Thymus (tissue), 11 donors: ENCODE measurements around the gene GNAQ. TPM values are rescaled to one million over a fixed set of nuclear protein-coding genes. Genes with fewer than 3 reads are reported as not detected.
"Not testable (repeated sequence)": the region's sequence is repeated elsewhere in the genome, so short reads cannot be mapped to it uniquely, and the experiment has no call there.

ENCODE experiments used
- DNase-seq, 9 donors: peaks; one replicate each; pipeline ENCODE4 v3.0.0-alpha.2; 2013; ENCODE audit warnings: low spot score in 9 of 9, low read depth in 6 of 9, missing footprints in 1 of 9
- H3K27ac ChIP-seq, 2 donors: one replicate each; pipeline ENCODE4 v1.5.1; 2013; ENCODE audit warnings: control low read depth in 1 of 2, low read depth in 1 of 2, low read length in 1 of 2, mild to moderate bottlenecking in 1 of 2, moderate library complexity in 1 of 2
- H3K27me3 ChIP-seq, 2 donors: one replicate each; pipeline ENCODE4 v1.5.1; 2013; ENCODE audit warnings: low read length in 1 of 2; ENCODE audit not compliant: control insufficient read depth in 2 of 2, insufficient read depth in 1 of 2
- H3K36me3 ChIP-seq, 2 donors: one replicate each; pipeline ENCODE4 v1.5.1; 2013; ENCODE audit warnings: low read length in 1 of 2, mild to moderate bottlenecking in 1 of 2, moderate library complexity in 1 of 2; ENCODE audit not compliant: control insufficient read depth in 2 of 2, insufficient read depth in 2 of 2
- H3K4me1 ChIP-seq, 2 donors: one replicate each; pipeline ENCODE4 v1.5.1; 2013; ENCODE audit warnings: low read length in 2 of 2; ENCODE audit not compliant: control insufficient read depth in 2 of 2, insufficient read depth in 2 of 2
- H3K4me3 ChIP-seq, 2 donors: one replicate each; pipeline ENCODE4 v1.5.1; 2013; ENCODE audit warnings: low read length in 2 of 2, control low read depth in 1 of 2, mild to moderate bottlenecking in 1 of 2
- H3K9me3 ChIP-seq, 2 donors: one replicate each; pipeline ENCODE4 v1.5.1; 2013; ENCODE audit warnings: low read length in 1 of 2, mild to moderate bottlenecking in 1 of 2; ENCODE audit not compliant: control insufficient read depth in 2 of 2, insufficient read depth in 1 of 2
- WGBS: extraction: QIAGEN DNeasy Blood & Tissue Kit; methylation state at CpG from one replicate; pipeline ENCODE4 v1.1.7; 2013; 5-methylcytosine and 5-hydroxymethylcytosine counted together
- polyA plus RNA-seq: library from polyadenylated mRNA; stranded (reverse); fragments of 200-250 nt; gene quantifications from one replicate; pipeline ENCODE4 v1.2.3, GENCODE V29; 2013
- total RNA-seq: library from RNA; stranded (reverse); fragments of 120-200 nt; gene quantifications from one replicate; pipeline ENCODE4 v1.2.4, GENCODE V29; 2013
- donor health status: healthy.

Gene GNAQ
- total and polyA plus RNA-seq, 2 donors: 18.7 to 23.5 TPM

GRCh38 chr9:77702521-77703390 lies 328.9 kb downstream of the GNAQ start:
- not testable (repeated sequence) for DNase-seq, H3K27ac ChIP-seq, H3K4me3 ChIP-seq, H3K4me1 ChIP-seq, H3K27me3 ChIP-seq, H3K36me3 ChIP-seq, H3K9me3 ChIP-seq
- 99% methylated on average over 52 of the region's 52 CpGs for WGBS

GRCh38 chr9:77697238-77697984 lies 334.2 kb downstream of the GNAQ start:
- Histone ChIP-seq H3K4me3 (no peak overlapping the region), H3K36me3 (no peaks in the 10 kb centered on the region), H3K27me3 (no peaks in the 10 kb centered on the region), H3K4me1 (no peaks in the 10 kb centered on the region), H3K27ac (no peak overlapping the region), H3K9me3 (no peaks in the 10 kb centered on the region)
- DNase-seq: no peak
- 97% methylated on average over 1 of the region's 1 CpG for WGBS

- H3K4me3 ChIP-seq, DNase-seq, H3K9me3 ChIP-seq, H3K27ac ChIP-seq, H3K27me3 ChIP-seq, H3K4me1 ChIP-seq, H3K36me3 ChIP-seq: not testable (repeated sequence)
- WGBS: 96% methylated on average over 3 of the region's 3 CpGs
Measured at GRCh38 chr9:77690723-77691122, 340.9 kb downstream of the GNAQ start.

GRCh38 chr9:77690119-77690518 lies 341.5 kb downstream of the GNAQ start:
- H3K36me3 ChIP-seq, H3K9me3 ChIP-seq, DNase-seq, H3K4me3 ChIP-seq, H3K4me1 ChIP-seq, H3K27me3 ChIP-seq, H3K27ac ChIP-seq: not testable (repeated sequence)
- 77% methylated on average over 3 of the region's 3 CpGs for WGBS

- 95% methylated on average over 11 of the region's 11 CpGs for WGBS
- not testable (repeated sequence) for H3K4me3 ChIP-seq, H3K9me3 ChIP-seq, DNase-seq, H3K4me1 ChIP-seq, H3K36me3 ChIP-seq, H3K27ac ChIP-seq, H3K27me3 ChIP-seq
Measured at GRCh38 chr9:77687737-77688136, 343.9 kb downstream of the GNAQ start.

GRCh38 chr9:77680581-77680980 lies 351.0 kb downstream of the GNAQ start:
- no peaks in the 10 kb centered on the region for H3K36me3 ChIP-seq
- 92% methylated on average over 5 of the region's 5 CpGs for WGBS
- H3K27ac ChIP-seq: no peak overlapping the region
- H3K4me3 ChIP-seq: no peak overlapping the region
- no peaks in the 10 kb centered on the region for H3K9me3 ChIP-seq
- no peak for DNase-seq
- H3K4me1 ChIP-seq: no peaks in the 10 kb centered on the region
- no peaks in the 10 kb centered on the region for H3K27me3 ChIP-seq

GRCh38 chr9:77679661-77680368 lies 351.8 kb downstream of the GNAQ start:
- no peak overlapping the region for H3K27ac ChIP-seq
- H3K9me3 ChIP-seq: no peaks in the 10 kb centered on the region
- H3K4me3 ChIP-seq: no peak overlapping the region
- 95% methylated on average over 9 of the region's 9 CpGs for WGBS
- no peak for DNase-seq
- H3K36me3 ChIP-seq: no peaks in the 10 kb centered on the region
- H3K27me3 ChIP-seq: no peaks in the 10 kb centered on the region
- no peaks in the 10 kb centered on the region for H3K4me1 ChIP-seq

GRCh38 chr9:77679088-77679487 lies 352.5 kb downstream of the GNAQ start:
- Histone ChIP-seq H3K4me1 (no peaks in the 10 kb centered on the region), H3K9me3 (no peaks in the 10 kb centered on the region), H3K36me3 (no peaks in the 10 kb centered on the region), H3K27ac (no peak overlapping the region), H3K4me3 (no peak overlapping the region), H3K27me3 (no peaks in the 10 kb centered on the region)
- no peak for DNase-seq
- 95% methylated on average over 2 of the region's 2 CpGs for WGBS
